Stomach (tissue), 4 donors: Measurements from ENCODE around the gene CARMIL3.

Experiments
- EP300 ChIP-seq: sonication (generic); formaldehyde crosslinking; IDR thresholded peaks from one replicate; pipeline ENCODE4 v1.6.1; 2017; ENCODE audit warnings: antibody characterized with exemption
- POLR2A ChIP-seq, 4 donors: fragments of 450-650 bp; IDR thresholded peaks; one replicate each; pipeline ENCODE4 v1.6.1; 2016; ENCODE audit warnings: antibody characterized with exemption in 4 of 4, control low read depth in 2 of 4, mild to moderate bottlenecking in 1 of 4, moderate library complexity in 1 of 4
- POLR2AphosphoS5 ChIP-seq, 3 donors: sonication (generic); formaldehyde crosslinking; IDR thresholded peaks; one replicate each; pipeline ENCODE4 v1.6.1; 2016; ENCODE audit warnings: antibody characterized with exemption in 3 of 3
- TF ChIP-seq, protein P1 (sequence below), 7 experiments: fragments of 450-650 bp in 4 of 7; fragments of 200-600 bp in 3 of 7; sonication (generic) in 3 of 7; IDR thresholded peaks; one replicate each; pipeline ENCODE4 v1.5.1; 2016 to 2019; ENCODE audit warnings: antibody characterized with exemption in 7 of 7, control low read depth in 2 of 7, mild to moderate bottlenecking in 1 of 7

DNA sequence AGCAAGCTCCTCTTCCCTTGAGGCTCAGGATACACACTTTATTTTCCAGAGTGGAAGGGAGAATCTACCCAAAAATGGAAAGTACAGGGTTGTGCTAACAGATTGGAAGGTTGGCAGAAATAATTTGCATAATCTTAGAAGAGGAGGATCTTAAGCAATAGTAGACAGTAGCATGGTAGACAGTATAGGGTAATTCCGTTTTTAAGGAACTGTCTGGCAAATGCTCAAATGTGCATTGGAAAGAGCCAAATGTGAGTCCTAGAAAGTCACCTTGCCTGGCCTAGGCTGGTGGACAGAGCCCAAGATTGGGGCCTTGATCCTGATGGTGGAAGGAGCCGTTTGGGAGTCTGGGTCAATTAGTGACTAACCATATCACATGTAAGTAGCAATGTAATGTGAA lies 13.1 kb upstream of the CARMIL3 start:
- TF ChIP-seq, protein P1, sequence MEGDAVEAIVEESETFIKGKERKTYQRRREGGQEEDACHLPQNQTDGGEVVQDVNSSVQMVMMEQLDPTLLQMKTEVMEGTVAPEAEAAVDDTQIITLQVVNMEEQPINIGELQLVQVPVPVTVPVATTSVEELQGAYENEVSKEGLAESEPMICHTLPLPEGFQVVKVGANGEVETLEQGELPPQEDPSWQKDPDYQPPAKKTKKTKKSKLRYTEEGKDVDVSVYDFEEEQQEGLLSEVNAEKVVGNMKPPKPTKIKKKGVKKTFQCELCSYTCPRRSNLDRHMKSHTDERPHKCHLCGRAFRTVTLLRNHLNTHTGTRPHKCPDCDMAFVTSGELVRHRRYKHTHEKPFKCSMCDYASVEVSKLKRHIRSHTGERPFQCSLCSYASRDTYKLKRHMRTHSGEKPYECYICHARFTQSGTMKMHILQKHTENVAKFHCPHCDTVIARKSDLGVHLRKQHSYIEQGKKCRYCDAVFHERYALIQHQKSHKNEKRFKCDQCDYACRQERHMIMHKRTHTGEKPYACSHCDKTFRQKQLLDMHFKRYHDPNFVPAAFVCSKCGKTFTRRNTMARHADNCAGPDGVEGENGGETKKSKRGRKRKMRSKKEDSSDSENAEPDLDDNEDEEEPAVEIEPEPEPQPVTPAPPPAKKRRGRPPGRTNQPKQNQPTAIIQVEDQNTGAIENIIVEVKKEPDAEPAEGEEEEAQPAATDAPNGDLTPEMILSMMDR (IDR thresholded peaks at IDR 0.05) = no peak
- TF ChIP-seq POLR2A (IDR thresholded peaks at IDR 0.05) (no peak), EP300 (no peak), POLR2AphosphoS5 (IDR thresholded peaks at IDR 0.05) (no peak)
